K562 (cell line): ENCODE measurements around the gene NABP1. TPM values are rescaled to one million over a fixed set of nuclear protein-coding genes. Genes with fewer than 3 reads are reported as not detected.

Source experiments
- CEBPG ChIP-seq, 3 experiments: fragments of 200-800 bp in 1 of 3; sonication (Bioruptor generic) in 1 of 3; sonication (generic) in 1 of 3; formaldehyde crosslinking in 1 of 3; IDR thresholded peaks in 2 of 3; conservative IDR thresholded peaks in 1 of 3; 2 replicates each; pipeline versions ENCODE4 v1.6.1 to v1.8.0; 2016 to 2022; ENCODE audit warnings: missing compliant biosample characterization in 2 of 3, missing genetic modification characterization in 2 of 3, mild to moderate bottlenecking in 1 of 3, missing genetic modification reagents in 1 of 3
- COPS2 ChIP-seq: fragments of 450-650 bp; conservative IDR thresholded peaks from 2 replicates; pipeline ENCODE4 v1.6.1; 2016; ENCODE audit warnings: mild to moderate bottlenecking, moderate library complexity
- EP400 ChIP-seq: fragments of 450-650 bp; IDR thresholded peaks from 2 replicates; pipeline ENCODE4 v1.6.1; 2017; ENCODE audit warnings: antibody characterized with exemption, mild to moderate bottlenecking, moderate library complexity
- GABPB1 ChIP-seq: sonication (generic); formaldehyde crosslinking; IDR thresholded peaks from 2 replicates; pipeline ENCODE4 v1.8.0; 2022; ENCODE audit warnings: mild to moderate bottlenecking, missing genetic modification reagents
- ILF3 ChIP-seq: fragments of 450-650 bp; IDR thresholded peaks from 2 replicates; pipeline ENCODE4 v1.6.1; 2018; ENCODE audit warnings: antibody characterized with exemption, mild to moderate bottlenecking, moderate library complexity, borderline replicate concordance
- NRF1 ChIP-seq, 2 experiments: fragments of 450-650 bp; IDR thresholded peaks in 1 of 2; conservative IDR thresholded peaks in 1 of 2; 2 replicates each; pipeline ENCODE4 v1.6.1; 2014; ENCODE audit warnings: mild to moderate bottlenecking in 2 of 2
- NUFIP1 ChIP-seq: fragments of 450-650 bp; IDR thresholded peaks from 2 replicates; pipeline ENCODE4 v1.6.1; 2018; ENCODE audit not compliant: partially characterized antibody
- POLR2AphosphoS5 ChIP-seq: IDR thresholded peaks from 2 replicates; pipeline ENCODE4 v1.6.1; 2011; ENCODE audit warnings: mild to moderate bottlenecking, low read depth, low read length, moderate library complexity; ENCODE audit not compliant: control insufficient read depth, insufficient read depth
- SMAD1 ChIP-seq: fragments of 150-350 bp; IDR thresholded peaks from 2 replicates; pipeline ENCODE4 v1.6.1; 2014; ENCODE audit warnings: low read length, low read depth; ENCODE audit not compliant: partially characterized antibody
- SNAPC5 ChIP-seq: fragments of 250-450 bp; sonication (Bioruptor Pico); IDR thresholded peaks from 2 replicates; pipeline ENCODE4 v1.8.0; 2021; ENCODE audit warnings: moderate library complexity, mild to moderate bottlenecking, inconsistent platforms
- ZBTB8A ChIP-seq: fragments of 450-650 bp; IDR thresholded peaks from 2 replicates; pipeline ENCODE4 v1.6.1; 2018; ENCODE audit warnings: mild to moderate bottlenecking, moderate library complexity; ENCODE audit not compliant: partially characterized antibody
- ZNF263 ChIP-seq: sonication (generic); formaldehyde crosslinking; IDR thresholded peaks from 2 replicates; pipeline ENCODE4 v1.8.0; 2022; ENCODE audit warnings: mild to moderate bottlenecking, missing genetic modification reagents, borderline replicate concordance
- ZNF449 ChIP-seq: fragments of 250-450 bp; sonication (Bioruptor Pico); IDR thresholded peaks from 2 replicates; pipeline ENCODE4 v1.8.0; 2022; ENCODE audit warnings: moderate library complexity, mild to moderate bottlenecking, inconsistent platforms
- polyA plus RNA-seq, 8 experiments: library from polyadenylated mRNA; depleted of rRNA in 4 of 8; stranded (reverse) in 5 of 8; unstranded in 3 of 8; fragments of >200 nt; fragmentation: Nextera tagmentation in 2 of 8; fragmentation: Illumina TruSeq in 1 of 8; extraction: Ambion mirVana in 2 of 8; extraction: Trizol in 1 of 8; gene quantifications; 2 replicates each; pipeline versions ENCODE4 v1.2.1 to v1.2.3, GENCODE V29; 2011 to 2014; ENCODE audit warnings: inconsistent platforms in 1 of 8, missing spikeins in 1 of 8
- total RNA-seq, 7 experiments: library from RNA; depleted of rRNA in 6 of 7; stranded (reverse); fragments of >200 nt in 6 of 7; fragmentation: Illumina TruSeq in 2 of 7; extraction: Trizol in 2 of 7; gene quantifications; 2 replicates each; pipeline versions ENCODE4 v1.2.1 to v1.2.3, GENCODE V29; 2011 to 2021; ENCODE audit warnings: low replicate concordance in 1 of 7
- TF ChIP-seq, protein P1 (sequence below), 2 experiments: fragments of 450-650 bp; IDR thresholded peaks; 2 replicates each; pipeline ENCODE4 v1.6.1; 2018; ENCODE audit warnings: mild to moderate bottlenecking in 2 of 2, low read depth in 1 of 2; ENCODE audit not compliant: partially characterized antibody in 2 of 2
- TF ChIP-seq, protein P2 (sequence below), 2 experiments: fragments of 450-650 bp in 1 of 2; IDR thresholded peaks; 2 replicates each; pipeline ENCODE4 v1.6.1; 2011 to 2017; ENCODE audit warnings: low read depth in 2 of 2, antibody characterized with exemption in 1 of 2, borderline replicate concordance in 1 of 2, low read length in 1 of 2, mild to moderate bottlenecking in 1 of 2, mixed read lengths in 1 of 2; ENCODE audit not compliant: control insufficient read depth in 1 of 2

The NABP1 gene
- total and polyA plus RNA-seq, 9 of the 15 experiments (the other 6 are each of a cell fraction or from before 2014, with no cell fraction given), result 12.8 to 44.0 (median 20.2) TPM

- TF ChIP-seq, protein P1, sequence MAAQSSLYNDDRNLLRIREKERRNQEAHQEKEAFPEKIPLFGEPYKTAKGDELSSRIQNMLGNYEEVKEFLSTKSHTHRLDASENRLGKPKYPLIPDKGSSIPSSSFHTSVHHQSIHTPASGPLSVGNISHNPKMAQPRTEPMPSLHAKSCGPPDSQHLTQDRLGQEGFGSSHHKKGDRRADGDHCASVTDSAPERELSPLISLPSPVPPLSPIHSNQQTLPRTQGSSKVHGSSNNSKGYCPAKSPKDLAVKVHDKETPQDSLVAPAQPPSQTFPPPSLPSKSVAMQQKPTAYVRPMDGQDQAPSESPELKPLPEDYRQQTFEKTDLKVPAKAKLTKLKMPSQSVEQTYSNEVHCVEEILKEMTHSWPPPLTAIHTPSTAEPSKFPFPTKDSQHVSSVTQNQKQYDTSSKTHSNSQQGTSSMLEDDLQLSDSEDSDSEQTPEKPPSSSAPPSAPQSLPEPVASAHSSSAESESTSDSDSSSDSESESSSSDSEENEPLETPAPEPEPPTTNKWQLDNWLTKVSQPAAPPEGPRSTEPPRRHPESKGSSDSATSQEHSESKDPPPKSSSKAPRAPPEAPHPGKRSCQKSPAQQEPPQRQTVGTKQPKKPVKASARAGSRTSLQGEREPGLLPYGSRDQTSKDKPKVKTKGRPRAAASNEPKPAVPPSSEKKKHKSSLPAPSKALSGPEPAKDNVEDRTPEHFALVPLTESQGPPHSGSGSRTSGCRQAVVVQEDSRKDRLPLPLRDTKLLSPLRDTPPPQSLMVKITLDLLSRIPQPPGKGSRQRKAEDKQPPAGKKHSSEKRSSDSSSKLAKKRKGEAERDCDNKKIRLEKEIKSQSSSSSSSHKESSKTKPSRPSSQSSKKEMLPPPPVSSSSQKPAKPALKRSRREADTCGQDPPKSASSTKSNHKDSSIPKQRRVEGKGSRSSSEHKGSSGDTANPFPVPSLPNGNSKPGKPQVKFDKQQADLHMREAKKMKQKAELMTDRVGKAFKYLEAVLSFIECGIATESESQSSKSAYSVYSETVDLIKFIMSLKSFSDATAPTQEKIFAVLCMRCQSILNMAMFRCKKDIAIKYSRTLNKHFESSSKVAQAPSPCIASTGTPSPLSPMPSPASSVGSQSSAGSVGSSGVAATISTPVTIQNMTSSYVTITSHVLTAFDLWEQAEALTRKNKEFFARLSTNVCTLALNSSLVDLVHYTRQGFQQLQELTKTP (IDR thresholded peaks at IDR 0.05; ENCODE audit: low read depth in 1 of 2, partially characterized antibody in 2 of 2), result no peak
- TF ChIP-seq EP400 (no peak), SMAD1 (no peak), ILF3 (0 out of 2 replicates have a peak, but pooled peaks have one; percentile 7), ZNF449 (CRISPR knock-in tag) (no peak), CEBPG (CRISPR knock-in tag; IDR thresholded peaks at IDR 0.05) (no peak), CEBPG (tag; conservative IDR thresholded peaks at IDR 0.05 in 1 of 2, IDR thresholded peaks at IDR 0.05 in 1 of 2) (no peak), POLR2AphosphoS5 (0 out of 2 replicates have a peak, but pooled peaks have one; percentile 20), COPS2 (no peak), GABPB1 (CRISPR knock-in tag) (no peak), ZBTB8A (no peak), SNAPC5 (CRISPR knock-in tag) (no peak), ZNF263 (CRISPR knock-in tag) (no peak), NRF1 (conservative IDR thresholded peaks at IDR 0.05 in 1 of 2, IDR thresholded peaks at IDR 0.05 in 1 of 2) (no peak), NUFIP1 (no peak)
- TF ChIP-seq, protein P2, sequence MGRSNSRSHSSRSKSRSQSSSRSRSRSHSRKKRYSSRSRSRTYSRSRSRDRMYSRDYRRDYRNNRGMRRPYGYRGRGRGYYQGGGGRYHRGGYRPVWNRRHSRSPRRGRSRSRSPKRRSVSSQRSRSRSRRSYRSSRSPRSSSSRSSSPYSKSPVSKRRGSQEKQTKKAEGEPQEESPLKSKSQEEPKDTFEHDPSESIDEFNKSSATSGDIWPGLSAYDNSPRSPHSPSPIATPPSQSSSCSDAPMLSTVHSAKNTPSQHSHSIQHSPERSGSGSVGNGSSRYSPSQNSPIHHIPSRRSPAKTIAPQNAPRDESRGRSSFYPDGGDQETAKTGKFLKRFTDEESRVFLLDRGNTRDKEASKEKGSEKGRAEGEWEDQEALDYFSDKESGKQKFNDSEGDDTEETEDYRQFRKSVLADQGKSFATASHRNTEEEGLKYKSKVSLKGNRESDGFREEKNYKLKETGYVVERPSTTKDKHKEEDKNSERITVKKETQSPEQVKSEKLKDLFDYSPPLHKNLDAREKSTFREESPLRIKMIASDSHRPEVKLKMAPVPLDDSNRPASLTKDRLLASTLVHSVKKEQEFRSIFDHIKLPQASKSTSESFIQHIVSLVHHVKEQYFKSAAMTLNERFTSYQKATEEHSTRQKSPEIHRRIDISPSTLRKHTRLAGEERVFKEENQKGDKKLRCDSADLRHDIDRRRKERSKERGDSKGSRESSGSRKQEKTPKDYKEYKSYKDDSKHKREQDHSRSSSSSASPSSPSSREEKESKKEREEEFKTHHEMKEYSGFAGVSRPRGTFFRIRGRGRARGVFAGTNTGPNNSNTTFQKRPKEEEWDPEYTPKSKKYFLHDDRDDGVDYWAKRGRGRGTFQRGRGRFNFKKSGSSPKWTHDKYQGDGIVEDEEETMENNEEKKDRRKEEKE (IDR thresholded peaks at IDR 0.05; ENCODE audit: borderline replicate concordance in 1 of 2, control insufficient read depth in 1 of 2, low read depth in 2 of 2, low read length in 1 of 2), result no peak
These were observed 13.2 kb downstream of the NABP1 start (continued) for GRCh38 chr2:191691016-191691735.
